AG08395 (cell line): ENCODE results near the gene PALD1.
A peak's percentile ranks its signal among the peaks of the same experiment; 100 is the strongest.

Experiments used
- DNase-seq: peaks from one replicate; pipeline ENCODE4 v3.0.0; 2012; ENCODE audit warnings: mixed read lengths, low spot score

PALD1 gene

GRCh38 chr10:70457759-70458305 is 20.7 kb upstream of the PALD1 start:
- no peak for DNase-seq

GRCh38 chr10:70458329-70459060 is 20.1 kb upstream of the PALD1 start:
- DNase-seq, result peak; percentile 88

GRCh38 chr10:70459061-70459773 is 19.4 kb upstream of the PALD1 start:
- no peak for DNase-seq

GRCh38 chr10:70459774-70460490 is 18.6 kb upstream of the PALD1 start:
- DNase-seq, result no peak

- peak; percentile 79 for DNase-seq
Measured at GRCh38 chr10:70461397-70462348, 16.9 kb upstream of the PALD1 start.

GRCh38 chr10:70462349-70462984 is 16.1 kb upstream of the PALD1 start:
- DNase-seq, result no peak

- DNase-seq, result no peak
Measured at GRCh38 chr10:70465278-70465677, 13.3 kb upstream of the PALD1 start.

- DNase-seq, result no peak
Measured at GRCh38 chr10:70465832-70466231, 12.7 kb upstream of the PALD1 start.

- DNase-seq, result no peak
Measured at GRCh38 chr10:70466951-70467350, 11.6 kb upstream of the PALD1 start.

GRCh38 chr10:70472799-70473454 is 5.6 kb upstream of the PALD1 start:
- no peak for DNase-seq

GRCh38 chr10:70474780-70475179 is 3.8 kb upstream of the PALD1 start:
- no peak for DNase-seq

- no peak for DNase-seq
Measured at GRCh38 chr10:70475661-70476060, 2.9 kb upstream of the PALD1 start.

- DNase-seq, result no peak
Measured at GRCh38 chr10:70476249-70477035, 2.1 kb upstream of the PALD1 start.

GRCh38 chr10:70477661-70478162 is 855 bp upstream of the PALD1 start:
- DNase-seq, result no peak

GRCh38 chr10:70479165-70479581 is 606 bp downstream of the PALD1 start:
- DNase-seq, result no peak

GRCh38 chr10:70479626-70480238 is 1.2 kb downstream of the PALD1 start:
- DNase-seq, result no peak

GRCh38 chr10:70480239-70480861 is 1.8 kb downstream of the PALD1 start:
- no peak for DNase-seq

- no peak for DNase-seq
Measured at GRCh38 chr10:70481105-70481504, 2.5 kb downstream of the PALD1 start.
